ENCODE measurements around the gene DEFB129.
A peak's percentile ranks its signal among the peaks of the same experiment; 100 is the strongest.
"Not testable (repeated sequence)": the region's sequence is repeated elsewhere in the genome, so short reads cannot be mapped to it uniquely, and the experiment has no call there.

DEFB129 gene

GRCh38 chr20:226958-227357 lies at the start of gene DEFB129:
TSS of gene DEFB129 (plus strand) at chr20:227258. CDS start at chr20:227289, 31 bp downstream.
- DNase-seq, result no peak

GRCh38 chr20:184288-184687 lies 42.8 kb upstream of the DEFB129 start:
- no peak for DNase-seq

- no peak for DNase-seq
Observed at GRCh38 chr20:187733-188132, 39.3 kb upstream of the DEFB129 start.

- DNase-seq, result no peak
Observed at GRCh38 chr20:189611-190010, 37.4 kb upstream of the DEFB129 start, which contains the start of gene DEFB128. TSS of gene DEFB128 (minus strand) at chr20:189711. CDS start at chr20:189623, 88 bp downstream.

- no peak for DNase-seq
Observed at GRCh38 chr20:198225-198624, 28.8 kb upstream of the DEFB129 start.

GRCh38 chr20:199996-200395 lies 27.1 kb upstream of the DEFB129 start:
- DNase-seq, result no peak

GRCh38 chr20:203630-204029 lies 23.4 kb upstream of the DEFB129 start:
- DNase-seq, result not testable (repeated sequence)

GRCh38 chr20:208942-209566 lies 18.0 kb upstream of the DEFB129 start:
- DNase-seq, result no peak

GRCh38 chr20:210809-211502 lies 16.1 kb upstream of the DEFB129 start:
- no peak for DNase-seq

GRCh38 chr20:214383-214782 lies 12.7 kb upstream of the DEFB129 start:
- no peak for DNase-seq

GRCh38 chr20:215796-216195 lies 11.3 kb upstream of the DEFB129 start:
- DNase-seq, result no peak

- DNase-seq, result no peak
Observed at GRCh38 chr20:217266-217665, 9.8 kb upstream of the DEFB129 start.

- no peak for DNase-seq
Observed at GRCh38 chr20:219290-220115, 7.6 kb upstream of the DEFB129 start.

GRCh38 chr20:221258-221830 lies 5.7 kb upstream of the DEFB129 start:
- no peak for DNase-seq

GRCh38 chr20:225879-226278 lies 1.2 kb upstream of the DEFB129 start:
- not testable (repeated sequence) for DNase-seq

- no peak for DNase-seq
Observed at GRCh38 chr20:227439-228105, 514 bp downstream of the DEFB129 start.

GRCh38 chr20:235891-236290 lies 8.8 kb downstream of the DEFB129 start:
- no peak for DNase-seq

- peak; percentile 55 for DNase-seq
Observed at GRCh38 chr20:237489-237888, 10.4 kb downstream of the DEFB129 start.

GRCh38 chr20:237929-238328 lies 10.9 kb downstream of the DEFB129 start:
- no peak for DNase-seq

- no peak for DNase-seq
Observed at GRCh38 chr20:242905-243304, 15.8 kb downstream of the DEFB129 start.

GRCh38 chr20:251354-251753 lies 24.3 kb downstream of the DEFB129 start:
- DNase-seq, result no peak

- no peak for DNase-seq
Observed at GRCh38 chr20:252801-253200, 25.7 kb downstream of the DEFB129 start.

- DNase-seq, result not testable (repeated sequence)
Observed at GRCh38 chr20:253447-253846, 26.4 kb downstream of the DEFB129 start.

All from activated CD8-positive, alpha-beta memory T cell treated with anti-CD3 and anti-CD28 coated beads, Interleukin-2, amount 50 U/mL, for 48 hours (primary cell).